Ammon's horn (tissue), 1 donor: ENCODE data around the gene CD4.

Experiments used
- DNase-seq: peaks from one replicate; pipeline ENCODE4 v3.0.0-alpha.2; 2016; ENCODE audit warnings: low spot score

Gene CD4

DNA sequence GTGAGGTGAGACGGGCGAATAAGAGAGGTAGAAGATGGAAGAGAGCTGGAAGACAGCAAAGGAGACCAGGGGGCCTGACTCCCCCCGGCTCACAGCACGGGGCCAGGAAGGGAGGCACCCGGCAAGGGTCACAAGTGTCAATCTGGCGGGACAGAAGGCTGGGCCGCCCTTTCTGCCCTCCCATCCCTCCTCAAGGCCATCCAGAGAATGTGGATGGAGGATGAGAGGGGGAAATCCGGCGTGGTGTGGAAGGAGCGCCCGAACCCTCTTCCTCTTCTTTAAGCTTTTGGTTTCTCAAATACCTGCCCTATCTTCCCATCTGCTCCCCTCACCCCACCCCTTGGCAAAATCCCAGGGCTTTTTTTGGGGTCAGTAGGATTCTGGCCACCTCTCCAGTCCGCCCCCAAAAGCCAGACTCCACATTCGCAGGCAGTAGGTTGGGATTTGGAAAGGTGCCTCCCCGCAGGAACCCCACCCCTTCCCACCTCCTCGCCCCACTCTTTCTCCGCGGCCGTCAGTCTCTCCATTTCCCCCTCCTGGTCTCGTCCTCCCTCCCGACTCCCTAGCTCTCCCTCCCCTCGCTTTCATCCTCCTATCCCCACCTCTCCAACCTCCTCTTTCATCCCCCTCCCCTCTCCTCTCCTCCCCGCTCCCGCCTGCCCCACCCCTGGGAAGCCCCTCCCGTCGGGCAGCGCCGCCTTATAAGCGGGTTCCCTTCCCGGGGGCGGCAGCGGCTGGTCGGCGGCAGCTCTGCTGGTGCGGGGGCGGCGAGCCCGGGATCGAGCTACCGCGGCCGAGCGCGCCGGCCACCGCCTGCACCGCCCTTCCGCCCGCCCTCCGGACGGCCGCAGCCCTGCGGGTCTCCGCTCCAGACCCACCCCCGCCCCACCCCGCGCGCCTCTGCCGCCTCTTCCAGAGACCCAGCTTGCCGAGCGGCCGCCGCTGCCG is 23.4 kb upstream of the CD4 start, which contains the start of gene PTMS:
Gene PTMS (plus strand): TSS at position 730 of the 948 bp plus-strand sequence. CDS start 343 bp downstream, outside the sequence.
- peak; percentile 85 for DNase-seq

DNA sequence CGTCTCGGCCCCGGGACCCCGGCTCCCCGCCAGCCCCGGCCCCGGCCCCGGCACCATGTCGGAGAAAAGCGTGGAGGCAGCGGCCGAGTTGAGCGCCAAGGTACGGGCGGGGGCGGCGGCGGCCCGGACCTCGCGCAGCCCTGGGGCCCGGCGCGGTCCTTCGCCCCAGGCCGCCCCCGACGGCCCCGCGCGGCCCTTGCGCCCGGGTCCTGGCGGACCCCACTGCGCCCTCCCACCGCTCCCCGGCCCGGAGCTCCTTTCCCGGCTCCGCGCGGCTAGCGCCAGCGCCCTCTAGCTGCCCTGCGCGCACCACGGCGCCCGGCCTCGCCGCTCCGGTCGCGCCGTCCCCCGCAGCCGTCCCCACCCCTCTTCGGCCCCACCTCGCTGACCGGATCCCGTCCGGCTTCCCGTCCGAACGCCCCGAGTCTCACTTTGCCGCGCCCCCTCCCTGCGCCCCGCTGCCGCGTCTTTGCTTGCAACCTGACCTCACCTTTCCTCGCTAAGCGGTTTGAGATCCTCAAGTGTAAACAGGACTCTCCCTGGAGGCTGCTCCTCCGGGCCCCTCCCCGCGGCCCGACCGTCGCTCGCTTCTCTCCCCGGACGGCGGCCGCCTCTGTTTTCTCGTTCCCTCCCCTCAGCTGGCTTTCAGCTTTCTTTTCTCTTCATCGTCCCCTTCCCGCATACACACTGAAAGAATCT is 22.5 kb upstream of the CD4 start:
- peak; percentile 79 for DNase-seq

DNA sequence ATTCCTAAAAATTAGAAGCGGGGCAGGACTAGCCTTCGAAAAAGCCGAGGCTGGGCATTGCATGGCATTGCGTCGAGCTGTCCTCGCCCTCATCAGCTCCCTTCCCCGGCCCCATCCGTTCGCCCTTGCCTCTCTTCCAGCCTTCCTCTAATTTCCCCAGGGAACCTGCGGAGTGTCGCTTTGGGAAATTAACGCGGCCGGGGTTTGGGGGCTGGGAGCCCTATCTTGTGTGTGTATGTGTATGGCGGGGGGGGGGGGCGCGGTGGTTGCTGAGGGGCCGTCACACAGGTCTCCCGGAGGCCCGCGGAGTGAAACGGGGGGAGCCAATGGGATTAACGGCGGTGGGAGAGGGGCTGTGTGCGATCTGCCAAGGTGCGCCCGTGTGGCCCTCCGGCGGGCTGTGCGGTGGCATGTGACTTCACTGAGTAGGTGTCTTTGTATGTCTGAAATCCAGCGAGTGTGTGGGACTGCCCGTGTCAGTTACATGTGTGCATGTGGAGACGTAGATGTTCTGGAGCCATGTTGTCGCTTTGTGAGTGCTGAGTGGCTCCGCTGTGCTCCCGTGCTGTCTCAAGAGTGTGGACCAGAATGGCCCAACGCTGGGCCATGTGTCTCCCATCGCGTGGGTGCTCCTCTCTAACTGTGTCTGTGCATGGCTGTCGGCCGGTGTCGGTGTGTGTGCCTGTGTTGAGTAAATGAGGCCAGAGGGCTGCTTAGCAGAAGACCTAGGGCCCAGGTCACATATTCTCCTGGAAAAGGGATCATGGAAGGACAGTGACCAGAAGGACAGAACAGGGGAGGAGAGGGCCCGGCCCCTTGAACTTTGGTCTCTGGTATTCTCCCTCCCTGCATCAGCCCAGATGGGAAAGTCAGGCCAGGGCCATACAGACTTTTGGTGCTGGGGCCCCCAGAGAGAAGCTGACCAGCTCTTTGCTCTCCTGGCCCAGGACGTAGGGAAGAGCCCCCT is 21.7 kb upstream of the CD4 start:
- peak; percentile 68 for DNase-seq

GRCh38 chr12:6768437-6768914 is 20.9 kb upstream of the CD4 start:
- no peak for DNase-seq

DNA sequence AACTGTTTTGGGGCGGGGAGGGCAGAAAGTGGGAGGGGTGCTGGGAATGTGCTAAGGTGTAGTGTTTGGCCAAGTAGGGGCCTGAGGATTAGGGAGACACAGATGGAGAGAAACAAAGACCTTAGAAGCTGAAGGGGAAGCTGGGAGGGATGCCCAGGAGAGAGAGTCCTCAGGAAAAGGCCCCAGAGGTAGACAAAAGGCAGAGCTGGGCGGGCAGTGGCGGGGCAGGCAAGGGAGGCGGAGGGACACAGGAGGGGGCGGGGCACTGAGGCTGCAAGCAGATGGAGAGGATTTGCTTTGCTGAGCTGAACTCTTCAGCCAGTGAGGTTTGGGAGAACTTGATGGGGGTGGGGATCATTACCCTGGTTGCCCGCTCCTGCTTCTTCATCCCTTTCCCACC is 20.3 kb upstream of the CD4 start:
- DNase-seq = no peak

- no peak for DNase-seq
These were observed 19.7 kb upstream of the CD4 start for GRCh38 chr12:6769666-6770065.

DNA sequence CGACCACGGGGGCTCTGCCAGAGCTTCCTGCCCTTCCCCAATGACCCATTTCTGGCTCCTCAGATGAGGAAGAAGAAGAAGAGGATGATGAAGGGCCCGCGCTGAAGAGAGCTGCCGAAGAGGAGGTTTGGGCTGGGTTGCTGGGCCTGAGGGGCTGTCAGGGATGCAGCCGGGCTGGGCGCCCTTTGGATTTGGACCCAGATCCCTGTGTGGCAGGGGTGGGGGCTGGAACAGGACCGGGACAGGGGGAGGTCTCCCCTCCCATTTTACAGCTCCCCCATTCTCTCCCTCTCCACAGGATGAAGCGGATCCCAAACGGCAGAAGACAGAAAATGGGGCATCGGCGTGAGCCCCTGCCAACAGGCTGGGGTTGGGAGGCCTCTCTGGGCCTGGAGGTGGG is 19.2 kb upstream of the CD4 start:
- DNase-seq = no peak

- DNase-seq = no peak
These were observed 18.7 kb upstream of the CD4 start for GRCh38 chr12:6770600-6770999.

DNA sequence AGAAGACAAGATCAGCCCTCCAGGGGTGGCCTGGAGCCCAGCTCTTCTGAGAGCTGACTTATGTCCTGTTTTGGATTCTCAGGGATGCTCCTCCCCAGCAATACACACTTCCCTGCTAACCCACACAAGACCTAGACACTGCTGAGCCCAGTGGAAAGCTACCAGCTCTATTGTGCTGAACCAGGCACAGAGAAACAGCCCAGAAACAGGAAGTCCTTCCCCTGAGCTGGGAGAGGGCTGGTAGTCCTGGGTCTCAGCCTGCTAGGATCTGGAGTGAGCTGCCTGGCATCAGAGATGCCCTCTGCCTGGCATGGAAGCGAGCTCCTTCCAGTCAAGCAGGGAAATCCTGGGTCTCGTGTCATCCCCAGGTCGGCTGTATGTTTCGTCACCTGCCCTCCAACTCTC is 18.2 kb upstream of the CD4 start:
- DNase-seq = peak; percentile 67

DNA sequence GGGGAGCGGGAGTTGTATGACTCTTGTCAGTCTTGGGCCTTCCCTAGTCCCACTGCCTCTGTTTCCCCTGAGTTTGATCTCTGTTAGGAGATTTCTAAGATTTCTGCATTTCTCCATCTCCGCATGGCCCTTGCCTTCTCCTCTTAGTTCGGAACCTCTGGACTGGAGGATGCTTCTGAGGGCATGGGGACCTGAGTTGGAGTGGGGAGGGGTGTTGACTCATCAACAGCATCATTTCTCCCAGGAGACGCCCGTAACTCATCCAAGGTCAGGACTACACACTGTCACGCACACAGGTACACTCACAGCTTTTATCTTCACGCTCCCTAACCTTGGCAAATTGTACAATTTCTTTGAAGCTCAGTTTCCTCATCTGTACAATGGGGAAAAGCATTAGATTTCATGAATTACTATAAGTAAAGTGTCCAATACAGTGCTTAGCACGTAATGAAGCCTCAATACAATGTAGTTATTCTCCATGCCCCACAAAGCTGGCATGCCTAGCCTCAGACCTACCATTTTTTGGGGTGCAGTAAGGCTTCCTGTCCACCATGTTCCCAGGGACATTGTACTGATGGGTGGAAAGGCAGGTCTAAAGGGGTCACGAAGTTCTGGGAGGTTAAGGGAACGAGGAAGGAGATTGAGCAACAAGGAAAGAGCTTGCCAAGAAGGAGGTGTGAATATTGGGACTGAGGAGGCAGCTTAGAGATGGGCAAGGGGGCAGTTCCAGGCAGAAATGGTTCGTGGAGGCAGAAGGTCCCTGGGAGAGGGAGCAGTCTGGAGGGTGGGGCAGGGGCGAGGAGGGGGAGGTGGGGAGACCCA is 17.6 kb upstream of the CD4 start:
- no peak for DNase-seq

DNA sequence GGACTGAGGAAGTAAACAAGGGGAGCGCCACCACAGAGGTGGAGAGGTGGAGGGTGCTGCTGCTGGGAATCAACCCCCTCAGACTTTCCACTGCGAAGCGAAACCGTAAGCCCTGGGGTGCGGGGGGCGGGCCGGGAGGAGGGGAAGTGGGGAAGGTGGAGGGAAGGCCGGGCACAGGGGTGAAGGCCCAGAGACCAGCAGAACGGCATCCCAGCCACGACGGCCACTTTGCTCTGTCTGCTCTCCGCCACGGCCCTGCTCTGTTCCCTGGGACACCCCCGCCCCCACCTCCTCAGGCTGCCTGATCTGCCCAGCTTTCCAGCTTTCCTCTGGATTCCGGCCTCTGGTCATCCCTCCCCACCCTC is 17.0 kb upstream of the CD4 start, which contains the start of gene LAG3:
Gene LAG3 (plus strand): TSS at position 190 of the 365 bp plus-strand sequence. CDS start 333 bp downstream, outside the sequence.
- DNase-seq = no peak

DNA sequence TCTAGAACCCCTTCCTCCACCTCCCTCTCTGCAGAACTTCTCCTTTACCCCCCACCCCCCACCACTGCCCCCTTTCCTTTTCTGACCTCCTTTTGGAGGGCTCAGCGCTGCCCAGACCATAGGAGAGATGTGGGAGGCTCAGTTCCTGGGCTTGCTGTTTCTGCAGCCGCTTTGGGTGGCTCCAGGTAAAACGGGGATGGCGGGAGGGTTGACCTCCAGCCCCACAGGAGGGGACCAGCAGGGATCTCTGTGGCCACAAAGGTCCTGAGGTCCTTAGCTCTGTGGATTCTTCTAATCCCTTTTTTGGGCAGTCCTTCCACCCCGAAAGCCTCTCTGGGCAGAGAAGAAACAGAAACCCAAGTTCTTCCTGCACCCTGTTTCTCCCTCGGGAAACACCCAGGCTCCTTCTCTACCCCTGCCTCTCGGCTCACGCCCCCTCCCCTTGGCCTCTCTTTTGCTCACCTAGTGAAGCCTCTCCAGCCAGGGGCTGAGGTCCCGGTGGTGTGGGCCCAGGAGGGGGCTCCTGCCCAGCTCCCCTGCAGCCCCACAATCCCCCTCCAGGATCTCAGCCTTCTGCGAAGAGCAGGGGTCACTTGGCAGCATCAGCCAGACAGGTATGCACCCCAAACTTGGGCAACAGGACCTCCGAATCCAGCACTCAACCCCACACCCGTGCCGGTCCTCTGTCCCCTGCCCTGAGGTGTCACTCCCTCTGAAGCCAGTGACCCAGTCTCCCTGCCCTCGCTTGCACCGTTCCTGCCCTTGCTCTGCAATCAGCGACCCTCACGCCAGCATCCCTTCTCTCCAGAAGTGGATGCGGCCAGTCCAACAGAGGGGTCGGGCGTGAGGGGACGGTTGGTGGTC is 16.4 kb upstream of the CD4 start:
- DNase-seq = no peak

DNA sequence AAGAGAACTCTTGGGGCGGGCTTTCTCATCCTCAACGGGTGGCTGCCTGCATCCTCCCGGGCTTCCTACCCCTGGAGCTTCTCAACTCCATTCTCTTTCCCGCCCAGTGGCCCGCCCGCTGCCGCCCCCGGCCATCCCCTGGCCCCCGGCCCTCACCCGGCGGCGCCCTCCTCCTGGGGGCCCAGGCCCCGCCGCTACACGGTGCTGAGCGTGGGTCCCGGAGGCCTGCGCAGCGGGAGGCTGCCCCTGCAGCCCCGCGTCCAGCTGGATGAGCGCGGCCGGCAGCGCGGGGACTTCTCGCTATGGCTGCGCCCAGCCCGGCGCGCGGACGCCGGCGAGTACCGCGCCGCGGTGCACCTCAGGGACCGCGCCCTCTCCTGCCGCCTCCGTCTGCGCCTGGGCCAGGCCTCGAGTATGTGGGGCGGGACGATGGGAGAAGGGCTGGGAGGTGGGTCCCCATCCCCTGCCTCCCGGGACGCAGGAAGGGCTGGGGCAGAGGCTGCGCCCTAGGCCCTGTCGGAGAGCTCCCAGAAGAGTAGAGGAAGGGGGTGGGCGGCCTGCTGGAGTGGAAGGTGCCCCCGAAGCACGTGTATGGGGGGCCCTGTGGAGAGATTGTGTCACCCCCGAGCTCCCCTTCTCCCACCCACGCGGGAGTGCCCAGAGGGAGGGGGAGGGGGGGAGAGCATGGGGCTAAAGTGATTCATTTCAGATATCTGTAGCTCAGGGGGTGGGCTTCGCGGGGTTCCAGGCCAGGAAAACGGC is 15.6 kb upstream of the CD4 start:
- DNase-seq = no peak

DNA sequence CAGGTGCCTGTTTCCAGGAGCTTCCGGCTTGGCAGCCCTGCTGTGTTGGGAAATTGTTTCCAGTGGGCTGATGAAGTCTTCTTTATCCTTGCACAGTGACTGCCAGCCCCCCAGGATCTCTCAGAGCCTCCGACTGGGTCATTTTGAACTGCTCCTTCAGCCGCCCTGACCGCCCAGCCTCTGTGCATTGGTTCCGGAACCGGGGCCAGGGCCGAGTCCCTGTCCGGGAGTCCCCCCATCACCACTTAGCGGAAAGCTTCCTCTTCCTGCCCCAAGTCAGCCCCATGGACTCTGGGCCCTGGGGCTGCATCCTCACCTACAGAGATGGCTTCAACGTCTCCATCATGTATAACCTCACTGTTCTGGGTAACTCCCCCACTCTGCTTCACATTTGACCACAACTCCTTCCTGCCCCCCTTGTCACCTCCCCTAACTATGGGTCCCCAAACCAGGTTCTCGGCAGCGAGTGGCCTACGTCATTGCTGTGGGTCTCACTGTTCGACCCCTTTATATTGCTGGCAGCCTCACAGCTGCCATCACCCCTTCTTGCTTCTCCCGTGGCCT is 14.7 kb upstream of the CD4 start:
- DNase-seq = no peak

DNA sequence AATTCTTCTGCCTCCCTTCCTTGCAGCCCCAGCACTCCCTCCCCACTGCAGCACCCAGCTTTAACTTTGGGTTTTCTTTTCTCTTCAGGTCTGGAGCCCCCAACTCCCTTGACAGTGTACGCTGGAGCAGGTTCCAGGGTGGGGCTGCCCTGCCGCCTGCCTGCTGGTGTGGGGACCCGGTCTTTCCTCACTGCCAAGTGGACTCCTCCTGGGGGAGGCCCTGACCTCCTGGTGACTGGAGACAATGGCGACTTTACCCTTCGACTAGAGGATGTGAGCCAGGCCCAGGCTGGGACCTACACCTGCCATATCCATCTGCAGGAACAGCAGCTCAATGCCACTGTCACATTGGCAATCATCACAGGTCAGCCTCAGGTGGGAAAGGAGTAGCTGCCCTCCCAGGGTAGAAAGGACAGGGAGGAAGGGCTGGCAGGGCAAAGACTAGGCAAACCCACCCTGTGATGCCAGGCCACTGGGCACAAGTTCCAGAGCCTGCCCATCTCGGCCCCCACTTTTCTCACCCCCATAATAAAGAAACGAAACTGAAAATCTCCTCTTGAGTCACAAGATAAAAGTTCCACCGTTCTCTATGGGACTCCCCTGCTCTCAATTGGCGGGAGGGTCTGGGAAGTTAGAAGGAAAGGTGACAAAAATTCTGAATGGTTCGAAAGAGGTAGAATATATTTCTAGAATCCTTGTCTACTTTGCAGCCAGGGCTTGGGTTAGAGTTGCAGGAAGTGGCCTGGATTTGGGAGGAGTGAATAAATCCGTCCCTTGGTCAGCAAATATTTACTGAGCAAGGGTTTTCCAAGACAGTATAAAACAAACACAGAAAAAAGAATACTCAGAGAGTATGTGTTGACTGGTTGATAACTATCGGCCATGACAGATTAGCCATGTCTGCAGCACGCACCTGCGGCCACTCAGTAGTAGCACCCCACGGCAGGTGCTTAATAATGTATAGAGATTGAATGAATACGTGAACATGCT is 13.8 kb upstream of the CD4 start:
- DNase-seq = no peak

DNA sequence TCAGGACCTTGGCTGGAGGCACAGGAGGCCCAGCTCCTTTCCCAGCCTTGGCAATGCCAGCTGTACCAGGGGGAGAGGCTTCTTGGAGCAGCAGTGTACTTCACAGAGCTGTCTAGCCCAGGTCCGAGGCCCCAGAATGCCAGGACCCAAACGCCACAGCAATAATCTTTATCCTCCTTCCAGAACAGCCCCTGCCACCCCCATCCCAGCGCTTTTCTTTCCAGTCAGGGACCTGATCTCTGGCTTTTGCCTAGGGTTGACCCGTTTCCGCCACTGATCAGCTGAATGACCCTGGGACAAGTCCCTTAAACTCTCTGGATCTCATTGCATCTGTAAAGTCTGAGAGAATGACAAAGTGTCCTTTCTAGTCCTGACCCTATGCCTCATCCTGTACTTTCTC is 11.9 kb upstream of the CD4 start:
- no peak for DNase-seq

- DNase-seq = no peak
These were observed 11.1 kb upstream of the CD4 start for GRCh38 chr12:6778217-6778573.
